ENCODE results near the gene RAB11FIP2.

The RAB11FIP2 gene

DNA sequence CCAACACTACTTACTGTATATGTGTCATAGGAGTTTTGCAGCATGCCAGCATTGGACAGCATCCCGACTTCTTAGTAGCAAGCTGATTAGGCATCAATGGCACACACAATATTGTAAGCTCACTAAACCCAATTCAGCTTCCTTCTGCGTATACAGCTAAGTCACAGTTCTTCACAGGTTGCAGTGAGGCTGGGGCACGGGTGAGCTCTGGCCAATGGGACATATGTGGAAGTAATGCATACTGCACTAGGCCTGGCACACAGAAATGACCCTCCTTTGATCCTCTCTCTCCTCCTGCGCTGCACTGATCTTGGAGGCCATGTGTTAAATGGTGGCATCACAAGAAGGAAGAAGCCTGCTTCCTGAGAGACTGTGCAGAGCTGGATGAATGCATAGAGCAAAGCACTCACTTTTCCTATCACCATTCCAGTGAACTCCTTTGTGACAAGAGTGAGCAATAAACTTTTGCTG, 11.9 kb downstream of the RAB11FIP2 start:
- no peak for DNase-seq

GRCh38 chr10:118033905-118034304, 12.8 kb downstream of the RAB11FIP2 start:
- DNase-seq, result no peak

DNA sequence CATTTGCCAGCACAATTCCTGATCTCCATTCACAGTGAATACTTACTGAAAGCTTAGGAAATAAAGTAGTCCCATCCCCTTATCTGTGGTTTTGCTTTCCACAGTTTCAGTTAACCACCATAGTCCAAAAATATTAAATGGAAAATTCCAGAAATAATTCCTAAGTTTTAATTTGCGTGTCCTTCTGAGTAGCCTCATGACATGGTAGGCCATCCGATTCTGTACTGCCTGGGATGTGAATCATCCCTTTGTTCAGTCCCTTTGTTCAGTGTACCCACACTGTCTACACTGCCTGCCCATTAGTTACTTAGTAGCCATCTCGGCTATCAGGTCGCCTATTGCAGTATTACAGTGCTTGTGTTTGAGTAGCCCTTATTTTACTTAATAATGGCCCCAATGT, 14.2 kb downstream of the RAB11FIP2 start:
- no peak for DNase-seq

DNA sequence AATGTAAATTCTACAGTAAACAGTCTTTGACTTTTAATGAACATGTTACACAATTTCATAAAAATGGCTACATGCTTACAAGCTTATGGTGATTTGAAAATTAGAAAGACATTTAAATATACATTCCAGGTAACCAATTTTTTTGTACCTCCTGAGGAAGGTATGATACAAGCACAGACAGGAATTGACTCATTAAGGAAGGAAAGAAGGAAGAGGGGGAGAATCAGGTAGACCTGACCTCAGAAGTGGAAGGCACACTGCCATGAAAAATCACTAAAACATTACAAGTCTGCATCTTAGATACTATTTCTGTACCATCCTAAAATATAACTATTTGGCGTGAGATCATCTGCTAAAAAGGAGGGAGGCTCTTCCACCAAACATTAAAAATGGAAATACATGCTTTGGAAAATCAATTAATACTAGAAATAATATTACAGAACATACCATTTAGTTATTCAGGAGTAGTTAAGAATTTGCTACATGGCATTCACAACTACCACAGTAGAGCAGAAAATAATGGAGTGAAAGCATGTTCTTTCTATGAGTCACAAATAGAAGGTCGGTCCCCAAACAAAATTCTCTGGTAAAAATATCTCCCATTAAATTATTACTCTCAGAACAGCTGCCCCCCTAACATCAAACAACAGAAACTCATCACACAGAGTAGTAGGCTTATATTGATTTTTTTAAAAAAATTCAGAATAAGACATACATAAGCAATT, 15.2 kb downstream of the RAB11FIP2 start:
- no peak for DNase-seq

DNA sequence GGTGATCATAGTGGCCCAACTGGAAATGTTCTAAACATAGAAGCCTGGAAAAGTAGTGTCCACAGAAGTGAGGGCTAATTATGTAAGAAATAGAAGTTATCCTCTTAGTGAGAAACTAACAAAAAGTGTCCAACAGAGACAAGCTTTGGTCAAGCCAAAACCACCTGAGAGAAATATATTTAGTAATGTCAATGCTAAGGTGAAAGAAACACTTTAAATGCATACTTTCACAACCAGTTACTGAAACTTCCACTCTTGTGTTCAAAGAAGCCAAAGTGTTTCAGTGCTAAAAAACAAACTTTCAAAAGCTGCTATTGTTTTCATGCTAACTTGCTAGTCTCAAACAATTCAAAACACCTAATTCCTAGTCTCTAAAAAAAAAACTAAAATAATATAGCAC, 18.1 kb downstream of the RAB11FIP2 start:
- no peak for DNase-seq

DNA sequence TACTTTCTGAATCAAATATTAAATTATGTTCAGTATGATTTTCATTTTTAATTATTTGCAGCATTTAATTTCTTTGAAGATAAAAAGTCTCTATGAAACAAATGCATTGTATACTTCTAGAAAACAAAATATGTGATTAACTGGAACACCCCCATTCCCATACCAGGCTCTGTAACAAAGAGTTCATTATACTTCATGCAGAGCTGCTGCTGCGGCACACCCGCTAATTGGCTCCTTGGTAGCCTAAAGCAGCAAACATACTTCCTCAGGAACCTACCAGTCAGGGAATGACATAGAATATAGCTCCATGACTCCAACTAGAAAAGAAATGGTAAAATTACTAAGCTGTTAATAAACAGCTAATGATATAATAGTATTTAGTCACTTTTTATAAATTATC, 19.3 kb downstream of the RAB11FIP2 start:
- no peak for DNase-seq

DNA sequence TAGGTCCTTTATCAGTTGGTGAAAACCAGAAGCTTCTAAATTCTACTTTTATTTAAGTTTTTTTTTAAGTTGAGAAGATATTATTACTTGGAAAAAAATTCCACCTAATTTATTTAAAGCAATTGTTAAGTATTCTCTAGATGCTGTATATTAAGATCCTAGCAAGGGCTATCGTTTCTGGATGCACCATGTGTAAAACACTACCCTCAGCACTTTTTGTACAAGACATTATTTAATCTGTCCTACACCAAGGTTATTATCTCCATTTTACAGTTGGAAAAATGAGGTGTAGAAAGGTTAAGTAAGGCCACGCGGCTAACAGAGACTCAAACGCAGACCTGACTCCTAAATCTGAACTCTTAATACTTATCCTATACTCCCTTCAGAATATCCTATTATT, 19.8 kb downstream of the RAB11FIP2 start:
- no peak for DNase-seq

DNA sequence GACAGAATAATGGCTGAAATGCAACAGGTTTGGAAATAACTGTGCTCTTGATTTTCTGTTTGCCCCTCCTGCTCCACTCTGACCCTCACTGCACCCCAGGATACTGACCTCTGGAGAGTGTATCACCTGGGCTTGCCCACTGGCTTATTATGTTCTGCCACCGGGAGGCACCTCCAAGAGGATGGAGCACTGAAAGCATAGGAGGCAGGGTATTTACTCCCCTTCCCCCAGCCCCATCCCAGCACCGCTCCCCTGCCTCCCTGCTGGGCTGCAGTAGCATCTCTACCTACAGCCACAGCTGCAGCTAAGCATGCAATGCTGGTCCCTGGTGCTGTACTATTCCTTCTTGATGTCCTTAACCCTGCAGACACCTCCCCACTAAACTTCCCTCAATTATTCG, 26.4 kb downstream of the RAB11FIP2 start:
- DNase-seq, result no peak

DNA sequence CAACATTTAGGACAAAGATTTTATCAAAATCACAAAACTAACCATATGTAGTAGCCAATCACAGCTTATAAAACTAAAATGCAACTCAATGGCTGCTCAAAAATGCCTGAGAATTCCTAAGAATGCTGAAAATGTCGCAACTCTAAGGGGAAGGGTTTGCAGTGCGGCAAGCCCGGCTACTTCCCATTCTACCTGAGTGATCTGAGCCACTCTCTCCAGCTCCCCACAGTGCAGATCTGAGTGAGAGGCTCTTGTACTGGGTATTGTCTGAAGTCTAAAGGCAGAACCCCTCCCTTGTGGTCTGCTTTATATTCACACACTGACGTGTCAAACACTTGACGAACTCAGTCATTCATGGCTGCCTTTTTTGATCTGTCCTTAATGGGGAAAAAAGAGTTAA, 28.9 kb downstream of the RAB11FIP2 start:
- no peak for DNase-seq

DNA sequence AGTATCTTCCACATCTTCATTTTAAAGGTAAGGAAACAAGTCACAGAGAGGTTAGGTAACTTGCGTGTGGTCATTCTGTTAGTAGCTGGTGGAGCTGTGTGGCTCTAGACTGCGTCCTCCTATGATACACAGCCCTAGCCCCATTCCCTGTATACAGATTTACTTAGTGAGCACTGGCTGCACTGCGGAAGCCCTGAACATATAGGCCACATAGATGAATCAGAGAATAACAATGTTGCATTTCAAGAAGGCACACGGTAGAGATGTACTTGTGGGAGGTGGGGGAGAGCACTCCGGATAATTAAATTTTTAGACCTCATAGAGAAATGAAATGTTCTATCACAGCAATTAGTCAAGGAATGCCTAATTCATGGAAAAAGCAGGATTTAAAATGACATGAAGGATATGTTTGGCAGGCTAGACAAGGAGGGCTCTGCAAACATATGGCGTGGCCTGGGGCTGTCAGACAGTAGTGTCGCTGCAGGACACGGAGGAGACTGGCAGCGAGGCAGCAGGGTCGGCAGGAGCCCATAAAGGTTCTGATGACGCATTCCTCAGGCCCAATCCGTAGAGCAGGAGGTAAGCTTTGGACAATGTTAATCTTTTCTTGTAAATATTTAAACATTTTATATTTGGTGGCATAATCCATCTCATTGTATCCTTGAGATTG, 29.5 kb downstream of the RAB11FIP2 start:
- no peak for DNase-seq

DNA sequence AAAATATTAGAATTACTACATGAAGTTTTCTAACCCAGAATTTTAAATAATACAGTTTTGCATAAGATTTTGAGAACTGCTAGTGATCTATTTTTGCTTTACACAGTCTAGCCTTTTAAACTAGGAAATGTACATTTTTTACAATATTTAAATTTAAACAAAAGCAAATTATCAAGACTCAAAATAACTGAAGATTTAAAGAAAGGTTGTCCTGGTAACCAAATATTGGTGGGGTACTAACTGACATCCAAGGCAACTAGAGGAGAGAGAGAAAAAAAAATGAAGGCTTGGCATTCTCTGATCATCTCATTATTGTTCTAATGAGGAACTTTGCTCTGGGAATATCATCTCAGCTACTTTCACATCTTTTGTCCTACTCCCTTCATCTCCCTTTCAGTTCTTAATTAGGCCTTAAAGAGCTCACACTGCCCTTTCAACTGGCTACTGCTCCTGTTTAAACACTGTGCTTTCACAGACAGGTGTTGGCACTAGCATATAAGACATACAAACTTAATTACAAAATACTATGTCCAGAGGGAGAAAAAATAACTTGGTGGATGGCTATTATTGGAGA, 33.7 kb downstream of the RAB11FIP2 start:
- no peak for DNase-seq

GRCh38 chr10:118007773-118008172, 39.0 kb downstream of the RAB11FIP2 start:
- no peak for DNase-seq

DNA sequence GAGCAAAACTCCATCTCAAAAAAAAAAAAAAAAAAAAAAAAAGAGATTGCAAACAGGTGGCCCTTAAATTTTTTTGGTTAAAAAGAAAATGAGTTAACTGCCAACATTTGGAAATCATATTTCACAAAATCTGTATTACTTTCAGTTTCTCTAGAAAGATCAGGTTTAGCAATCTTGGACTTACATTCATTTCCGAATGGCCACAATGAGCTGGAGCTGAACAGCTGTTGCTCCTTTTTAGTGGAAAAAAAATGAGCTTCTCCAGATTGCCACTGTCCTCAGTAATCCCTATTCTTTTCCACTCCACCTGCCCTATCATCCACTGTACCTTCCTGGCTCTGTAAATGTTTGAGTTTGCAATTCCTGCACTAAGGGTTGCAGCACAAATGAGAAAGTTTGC, 43.6 kb downstream of the RAB11FIP2 start:
- DNase-seq, result no peak

- no peak for DNase-seq
Measured at GRCh38 chr10:118002581-118002980, 44.2 kb downstream of the RAB11FIP2 start.

- DNase-seq, result no peak
Measured at GRCh38 chr10:117997673-117998072, 49.1 kb downstream of the RAB11FIP2 start.

- DNase-seq, result no peak
Measured at GRCh38 chr10:117996709-117997108, 50.0 kb downstream of the RAB11FIP2 start.

- no peak for DNase-seq
Measured at GRCh38 chr10:117994771-117995170, 52.0 kb downstream of the RAB11FIP2 start.

- no peak for DNase-seq
Measured at GRCh38 chr10:117993166-117993565, 53.6 kb downstream of the RAB11FIP2 start.

DNA sequence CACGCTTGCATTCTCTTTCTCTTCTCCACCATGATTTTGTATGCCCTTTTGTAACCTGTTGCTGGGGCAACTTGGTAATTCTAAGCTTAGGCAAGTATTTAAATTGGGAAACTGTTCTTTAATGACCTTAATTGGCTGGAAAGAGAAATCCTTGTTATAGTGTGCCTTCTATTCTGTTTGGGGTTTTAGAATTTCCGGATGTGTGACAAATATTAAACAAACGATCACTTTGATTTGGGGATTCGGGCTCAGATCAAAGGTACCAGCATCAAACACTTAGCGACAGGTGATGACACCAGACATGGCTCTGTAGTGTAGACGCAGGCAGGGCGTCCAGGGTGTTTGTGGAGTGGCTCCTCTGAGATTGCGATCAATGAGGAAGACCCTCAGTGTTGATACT, 55.0 kb downstream of the RAB11FIP2 start:
- DNase-seq, result no peak

DNA sequence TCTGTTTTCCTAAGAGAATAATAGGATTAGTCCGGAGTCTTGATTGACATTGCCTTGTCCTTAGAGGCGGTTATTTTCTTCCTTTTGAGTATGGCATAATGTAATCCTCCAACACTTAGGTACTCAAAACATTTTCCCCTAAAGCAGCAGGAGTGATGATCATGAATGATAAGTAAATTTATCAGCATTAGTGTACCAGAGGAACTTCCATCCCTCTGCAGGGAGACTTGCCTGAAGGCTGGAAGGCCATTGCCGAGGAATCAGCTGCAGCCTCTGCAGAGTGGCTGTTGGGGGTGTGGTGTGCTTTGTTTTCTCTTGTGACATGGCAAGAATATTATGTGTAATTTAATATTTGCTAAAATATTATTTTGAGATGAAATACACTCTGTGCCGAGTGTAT, 56.8 kb downstream of the RAB11FIP2 start:
- no peak for DNase-seq

- no peak for DNase-seq
Measured at GRCh38 chr10:117988814-117989213, 57.9 kb downstream of the RAB11FIP2 start.

DNA sequence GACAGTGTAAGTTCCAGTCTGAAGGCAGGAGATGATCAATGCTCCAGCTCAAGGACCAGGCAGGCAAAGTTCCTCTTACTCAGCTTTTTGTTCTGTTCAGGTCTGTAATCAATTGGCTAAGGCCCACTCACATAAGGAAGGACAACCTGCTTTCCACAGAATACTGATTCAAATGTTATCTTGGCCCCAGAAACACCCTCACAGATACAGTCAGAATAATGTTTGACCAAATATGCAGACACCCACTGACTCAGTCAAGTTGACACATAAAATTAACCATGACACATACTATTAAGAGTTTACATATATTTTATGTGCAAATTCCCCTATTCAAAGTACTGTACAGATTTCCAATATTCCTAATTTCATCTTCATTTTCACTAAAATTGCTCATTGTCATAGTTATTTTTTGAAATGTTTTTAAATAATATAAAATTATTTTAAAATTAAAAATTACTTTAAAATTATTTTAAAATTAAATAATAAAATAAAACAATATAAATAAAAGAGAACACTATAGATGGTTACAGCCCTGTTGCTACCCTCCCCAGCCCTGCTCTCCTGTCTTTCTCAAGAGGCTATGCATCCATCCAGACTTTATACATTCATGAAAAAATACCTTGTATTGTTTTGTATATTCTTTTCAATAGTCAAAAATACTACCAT, 59.4 kb downstream of the RAB11FIP2 start:
- no peak for DNase-seq

GRCh38 chr10:117983961-117984360, 62.8 kb downstream of the RAB11FIP2 start:
- no peak for DNase-seq

Data from NCI-H1694 (cell line).